Nephron (organoid): ENCODE measurements around the gene B4GALNT3.
A peak's percentile ranks its signal among the peaks of the same experiment; 100 is the strongest.

Experiments used
- H3K27ac Mint-ChIP-seq, 3 experiments: 2 replicates each; pipeline ENCODE4 v1.8.0; 2020; ENCODE audit warnings: mixed read lengths in 3 of 3, mild to moderate bottlenecking in 2 of 3, moderate library complexity in 1 of 3
- H3K27me3 Mint-ChIP-seq: 2 replicates; pipeline ENCODE4 v1.8.0; 2021; ENCODE audit warnings: low read depth, mild to moderate bottlenecking, moderate library complexity, mixed read lengths
- H3K36me3 Mint-ChIP-seq: 2 replicates; pipeline ENCODE4 v1.8.0; 2020; ENCODE audit warnings: low read depth, mixed read lengths
- H3K4me1 Mint-ChIP-seq: 2 replicates; pipeline ENCODE4 v1.8.0; 2020; ENCODE audit warnings: mixed read lengths
- H3K4me3 Mint-ChIP-seq, 3 experiments: 2 replicates each; pipeline ENCODE4 v1.8.0; 2020; ENCODE audit warnings: mild to moderate bottlenecking in 3 of 3, mixed read lengths in 3 of 3, moderate library complexity in 2 of 3
- H3K9me3 Mint-ChIP-seq: 2 replicates; pipeline ENCODE4 v1.8.0; 2020; ENCODE audit warnings: mixed read lengths
- TF ChIP-seq, protein P1 (sequence below), 3 experiments: fragments of 200-600 bp; sonication (generic); IDR thresholded peaks; one replicate each; pipeline ENCODE4 v1.5.0; 2021; ENCODE audit warnings: antibody characterized with exemption in 3 of 3; ENCODE audit not compliant: unreplicated experiment in 3 of 3

The B4GALNT3 gene

GRCh38 chr12:480831-481816 is 21.4 kb downstream of the B4GALNT3 start:
- no peaks in the 10 kb centered on the region for H3K9me3 Mint-ChIP-seq
- no peaks in the 10 kb centered on the region for H3K36me3 Mint-ChIP-seq
- peaks cover 8% of the 10 kb centered on the region for H3K27me3 Mint-ChIP-seq
- H3K4me3 Mint-ChIP-seq: no peak overlapping the region
- TF ChIP-seq, protein P1, sequence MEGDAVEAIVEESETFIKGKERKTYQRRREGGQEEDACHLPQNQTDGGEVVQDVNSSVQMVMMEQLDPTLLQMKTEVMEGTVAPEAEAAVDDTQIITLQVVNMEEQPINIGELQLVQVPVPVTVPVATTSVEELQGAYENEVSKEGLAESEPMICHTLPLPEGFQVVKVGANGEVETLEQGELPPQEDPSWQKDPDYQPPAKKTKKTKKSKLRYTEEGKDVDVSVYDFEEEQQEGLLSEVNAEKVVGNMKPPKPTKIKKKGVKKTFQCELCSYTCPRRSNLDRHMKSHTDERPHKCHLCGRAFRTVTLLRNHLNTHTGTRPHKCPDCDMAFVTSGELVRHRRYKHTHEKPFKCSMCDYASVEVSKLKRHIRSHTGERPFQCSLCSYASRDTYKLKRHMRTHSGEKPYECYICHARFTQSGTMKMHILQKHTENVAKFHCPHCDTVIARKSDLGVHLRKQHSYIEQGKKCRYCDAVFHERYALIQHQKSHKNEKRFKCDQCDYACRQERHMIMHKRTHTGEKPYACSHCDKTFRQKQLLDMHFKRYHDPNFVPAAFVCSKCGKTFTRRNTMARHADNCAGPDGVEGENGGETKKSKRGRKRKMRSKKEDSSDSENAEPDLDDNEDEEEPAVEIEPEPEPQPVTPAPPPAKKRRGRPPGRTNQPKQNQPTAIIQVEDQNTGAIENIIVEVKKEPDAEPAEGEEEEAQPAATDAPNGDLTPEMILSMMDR (IDR thresholded peaks at IDR 0.05; ENCODE audit: unreplicated experiment in 3 of 3): no peak
- H3K27ac Mint-ChIP-seq: peak overlapping the region; percentile 48 to 73 (median 60)
- H3K4me1 Mint-ChIP-seq: peaks cover 23% of the 10 kb centered on the region

- H3K36me3 Mint-ChIP-seq: peaks cover 3% of the 10 kb centered on the region
- H3K4me3 Mint-ChIP-seq: no peak overlapping the region
- peak overlapping the region in 1 of 3 experiments; percentile 48 for H3K27ac Mint-ChIP-seq
- peaks cover 23% of the 10 kb centered on the region for H3K4me1 Mint-ChIP-seq
- TF ChIP-seq, protein P1 (IDR thresholded peaks at IDR 0.05; ENCODE audit: unreplicated experiment in 3 of 3): no peak
- H3K9me3 Mint-ChIP-seq: peaks cover 6% of the 10 kb centered on the region
- H3K27me3 Mint-ChIP-seq: peaks cover 8% of the 10 kb centered on the region
Observed at GRCh38 chr12:482061-482460, 22.3 kb downstream of the B4GALNT3 start.

- H3K4me3 Mint-ChIP-seq: no peak overlapping the region
- H3K36me3 Mint-ChIP-seq: peaks cover 11% of the 10 kb centered on the region
- H3K27me3 Mint-ChIP-seq: peaks cover 8% of the 10 kb centered on the region
- peaks cover 18% of the 10 kb centered on the region for H3K9me3 Mint-ChIP-seq
- no peak overlapping the region for H3K27ac Mint-ChIP-seq
- H3K4me1 Mint-ChIP-seq: peaks cover 22% of the 10 kb centered on the region
- TF ChIP-seq, protein P1 (IDR thresholded peaks at IDR 0.05; ENCODE audit: unreplicated experiment in 3 of 3): no peak
Observed at GRCh38 chr12:484096-484495, 24.4 kb downstream of the B4GALNT3 start.

DNA sequence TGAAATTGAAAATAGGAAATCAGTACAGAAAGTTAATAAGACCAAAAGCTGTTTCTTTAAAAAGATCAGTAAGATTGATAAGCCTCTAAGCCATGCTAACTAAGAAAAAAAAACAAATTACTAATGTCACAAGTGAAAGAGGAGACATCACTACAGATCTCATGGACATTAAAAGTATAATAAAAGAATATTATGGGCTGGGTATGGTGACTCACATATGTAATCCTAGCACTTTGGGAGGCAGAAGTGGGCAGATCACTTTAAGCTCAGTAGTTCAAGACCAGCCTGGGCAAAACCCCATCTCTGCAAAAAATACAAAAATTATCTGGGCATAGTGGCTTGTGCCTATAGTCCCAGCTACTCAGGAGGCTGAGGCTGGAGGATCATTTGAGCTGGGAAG is 30.5 kb downstream of the B4GALNT3 start:
- TF ChIP-seq, protein P1 (IDR thresholded peaks at IDR 0.05; ENCODE audit: unreplicated experiment in 3 of 3): no peak
- H3K36me3 Mint-ChIP-seq: peaks cover 15% of the 10 kb centered on the region
- H3K27ac Mint-ChIP-seq: no peak overlapping the region
- no peak overlapping the region for H3K4me3 Mint-ChIP-seq
- no peaks in the 10 kb centered on the region for H3K4me1 Mint-ChIP-seq
- H3K9me3 Mint-ChIP-seq: peaks cover 43% of the 10 kb centered on the region
- H3K27me3 Mint-ChIP-seq: no peaks in the 10 kb centered on the region

- Mint-ChIP-seq H3K4me3 (no peak overlapping the region), H3K36me3 (no peaks in the 10 kb centered on the region), H3K27ac (no peak overlapping the region), H3K27me3 (no peaks in the 10 kb centered on the region), H3K9me3 (peaks cover 14% of the 10 kb centered on the region), H3K4me1 (peaks cover 5% of the 10 kb centered on the region)
- TF ChIP-seq, protein P1 (IDR thresholded peaks at IDR 0.05; ENCODE audit: unreplicated experiment in 3 of 3): no peak
Observed at GRCh38 chr12:495466-495865, 35.7 kb downstream of the B4GALNT3 start.
